Kidney (tissue), 14 donors: ENCODE results near the gene SRBD1. TPM values are rescaled to one million over a fixed set of nuclear protein-coding genes. Genes with fewer than 3 reads are reported as not detected.
A peak's percentile ranks its signal among the peaks of the same experiment; 100 is the strongest.

Experiments
- DNase-seq, 5 donors: peaks; one replicate each; pipeline ENCODE4 v3.0.0-alpha.2; 2013 to 2020
- FAIRE-seq: peaks from 2 replicates; lab custom pipeline; 2012; peaks lifted over from hg19 to GRCh38; lab: Jason Lieb, UNC
- H3K27ac ChIP-seq, 2 donors: one replicate each; pipeline ENCODE4 v1.7.0; 2013; ENCODE audit warnings: low read depth in 2 of 2, low read length in 2 of 2, inconsistent platforms in 1 of 2
- H3K27me3 ChIP-seq: one replicate; pipeline ENCODE4 v1.7.1; 2013; ENCODE audit warnings: low read length, inconsistent platforms; ENCODE audit not compliant: control insufficient read depth, insufficient read depth
- H3K36me3 ChIP-seq, 3 donors: one replicate each; pipeline versions ENCODE4 v1.7.0 to v1.7.1; 2013; ENCODE audit warnings: low read length in 3 of 3, control low read depth in 1 of 3, inconsistent platforms in 1 of 3; ENCODE audit not compliant: insufficient read depth in 3 of 3, control insufficient read depth in 2 of 3
- H3K4me1 ChIP-seq, 3 donors: one replicate each; pipeline versions ENCODE4 v1.7.0 to v1.7.1; 2013; ENCODE audit warnings: low read length in 3 of 3, inconsistent platforms in 1 of 3, low read depth in 1 of 3; ENCODE audit not compliant: control insufficient read depth in 2 of 3, insufficient read depth in 2 of 3
- H3K4me3 ChIP-seq, 3 donors: one replicate each; pipeline versions ENCODE4 v1.7.0 to v1.8.1; 2013; ENCODE audit warnings: low read length in 3 of 3, control low read depth in 1 of 3, inconsistent platforms in 1 of 3
- H3K9ac ChIP-seq, 3 donors: one replicate each; pipeline versions ENCODE4 v1.7.0 to v1.7.1; 2013; ENCODE audit warnings: low read length in 3 of 3, control low read depth in 1 of 3, inconsistent platforms in 1 of 3
- H3K9me3 ChIP-seq, 3 donors: one replicate each; pipeline versions ENCODE4 v1.7.0 to v1.7.1; 2013; ENCODE audit warnings: low read length in 3 of 3, control low read depth in 1 of 3, inconsistent platforms in 1 of 3; ENCODE audit not compliant: control insufficient read depth in 2 of 3, insufficient read depth in 1 of 3
- intact Hi-C: fragments of 100-400 bp; cut with DNase I; formaldehyde crosslinking; loops from one replicate; pipeline ENCODE4 v1.11.1; 2022
- polyA plus RNA-seq: library from polyadenylated mRNA; stranded (reverse); fragments of 350-450 nt; fragmentation: Illumina TruSeq; extraction: RNeasy Lipid Tissue Mini Kit (QIAGEN cat#74804); gene quantifications from one replicate; pipeline ENCODE4 v1.2.3, GENCODE V29; 2014; ENCODE audit warnings: low read depth, low replicate concordance; ENCODE audit not compliant: insufficient read depth
- total RNA-seq: library from RNA; stranded (reverse); fragmentation: NEBNext Ultra II Directional; extraction: Animal tissue kit (Norgen Biotek cat#: 25700); gene quantifications from one replicate; pipeline ENCODE4 v1.2.1, GENCODE V29; 2021
- TF ChIP-seq, protein P1 (sequence below): IDR thresholded peaks from 3 replicates; pipeline ENCODE4 v1.5.1; 2012; ENCODE audit warnings: mild to moderate bottlenecking, moderate library complexity, borderline replicate concordance; ENCODE audit not compliant: insufficient read depth; ENCODE audit errors: extremely low read depth
- donor health status: control.
- donor health status: control.
- donor health status: control.
- donor health status: control.
- donor health status: control.
- donor health status: DM: yes; HTN: yes; CAD: no.
- donor health status: Normal renal cell carcinoma (clear cell type).

Gene SRBD1
- total and polyA plus RNA-seq, 2 donors from 2014 or later: 5.4 to 19.5 TPM

DNA sequence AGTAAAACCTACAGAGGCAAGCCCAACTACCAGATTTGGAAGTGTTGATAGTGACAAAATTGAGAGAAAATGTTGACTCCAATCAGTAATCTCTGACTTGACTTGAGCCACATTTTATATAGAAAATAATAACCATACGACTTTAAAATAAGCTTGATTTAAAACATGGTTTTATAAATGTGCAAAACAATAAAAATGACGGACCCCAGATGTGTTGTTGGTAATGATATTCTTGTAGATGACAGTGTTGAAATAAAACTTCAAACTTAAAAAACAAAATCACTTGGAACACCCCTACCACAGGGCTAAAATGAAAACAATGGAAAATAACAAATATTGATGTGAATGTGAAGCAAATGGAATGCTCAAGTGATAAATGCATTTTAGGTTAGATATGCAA is 188.1 kb downstream of the SRBD1 start:
- H3K27me3 ChIP-seq: no peaks in the 10 kb centered on the region
- no peak overlapping the region for H3K9ac ChIP-seq
- no peak overlapping the region for H3K27ac ChIP-seq
- H3K4me1 ChIP-seq: no peaks in the 10 kb centered on the region
- no peaks in the 10 kb centered on the region for H3K9me3 ChIP-seq
- peaks cover 0 to 4% (median 0%) of the 10 kb centered on the region in 3 donors for H3K36me3 ChIP-seq
- intact Hi-C loops: no loop called here
- DNase-seq: peak in 2 of 5 donors; percentile 25 to 67
- TF ChIP-seq, protein P1, sequence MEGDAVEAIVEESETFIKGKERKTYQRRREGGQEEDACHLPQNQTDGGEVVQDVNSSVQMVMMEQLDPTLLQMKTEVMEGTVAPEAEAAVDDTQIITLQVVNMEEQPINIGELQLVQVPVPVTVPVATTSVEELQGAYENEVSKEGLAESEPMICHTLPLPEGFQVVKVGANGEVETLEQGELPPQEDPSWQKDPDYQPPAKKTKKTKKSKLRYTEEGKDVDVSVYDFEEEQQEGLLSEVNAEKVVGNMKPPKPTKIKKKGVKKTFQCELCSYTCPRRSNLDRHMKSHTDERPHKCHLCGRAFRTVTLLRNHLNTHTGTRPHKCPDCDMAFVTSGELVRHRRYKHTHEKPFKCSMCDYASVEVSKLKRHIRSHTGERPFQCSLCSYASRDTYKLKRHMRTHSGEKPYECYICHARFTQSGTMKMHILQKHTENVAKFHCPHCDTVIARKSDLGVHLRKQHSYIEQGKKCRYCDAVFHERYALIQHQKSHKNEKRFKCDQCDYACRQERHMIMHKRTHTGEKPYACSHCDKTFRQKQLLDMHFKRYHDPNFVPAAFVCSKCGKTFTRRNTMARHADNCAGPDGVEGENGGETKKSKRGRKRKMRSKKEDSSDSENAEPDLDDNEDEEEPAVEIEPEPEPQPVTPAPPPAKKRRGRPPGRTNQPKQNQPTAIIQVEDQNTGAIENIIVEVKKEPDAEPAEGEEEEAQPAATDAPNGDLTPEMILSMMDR: no peak
- no peak overlapping the region for H3K4me3 ChIP-seq
- no peak for FAIRE-seq

DNA sequence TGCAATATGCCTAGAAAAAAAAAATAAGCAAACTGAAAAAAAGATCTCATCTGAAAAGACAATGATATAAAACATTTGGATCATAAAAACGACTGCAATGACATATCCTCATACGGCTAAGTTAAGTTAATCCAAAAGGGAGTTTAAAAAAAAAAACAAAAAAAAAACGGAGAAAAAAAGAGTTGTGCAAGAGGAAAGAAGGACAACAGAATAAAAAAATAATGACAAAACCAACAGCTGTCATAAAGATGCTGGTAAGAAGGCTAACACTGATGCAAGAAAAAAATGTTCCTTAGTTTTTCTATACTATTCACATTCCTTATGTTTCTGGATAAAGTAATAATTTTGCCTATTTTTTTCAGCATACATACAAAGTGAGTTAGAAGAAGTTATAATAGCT is 192.5 kb downstream of the SRBD1 start:
- Histone ChIP-seq H3K9me3 (peaks cover 0 to 1% (median 0%) of the 10 kb centered on the region in 3 donors), H3K36me3 (peaks cover 0 to 8% (median 0%) of the 10 kb centered on the region in 3 donors), H3K4me3 (no peak overlapping the region), H3K4me1 (no peaks in the 10 kb centered on the region), H3K27ac (no peak overlapping the region), H3K27me3 (no peaks in the 10 kb centered on the region), H3K9ac (no peak overlapping the region)
- no peak for FAIRE-seq
- no peak for DNase-seq
- TF ChIP-seq, protein P1: no peak
- intact Hi-C loops: no loop called here

DNA sequence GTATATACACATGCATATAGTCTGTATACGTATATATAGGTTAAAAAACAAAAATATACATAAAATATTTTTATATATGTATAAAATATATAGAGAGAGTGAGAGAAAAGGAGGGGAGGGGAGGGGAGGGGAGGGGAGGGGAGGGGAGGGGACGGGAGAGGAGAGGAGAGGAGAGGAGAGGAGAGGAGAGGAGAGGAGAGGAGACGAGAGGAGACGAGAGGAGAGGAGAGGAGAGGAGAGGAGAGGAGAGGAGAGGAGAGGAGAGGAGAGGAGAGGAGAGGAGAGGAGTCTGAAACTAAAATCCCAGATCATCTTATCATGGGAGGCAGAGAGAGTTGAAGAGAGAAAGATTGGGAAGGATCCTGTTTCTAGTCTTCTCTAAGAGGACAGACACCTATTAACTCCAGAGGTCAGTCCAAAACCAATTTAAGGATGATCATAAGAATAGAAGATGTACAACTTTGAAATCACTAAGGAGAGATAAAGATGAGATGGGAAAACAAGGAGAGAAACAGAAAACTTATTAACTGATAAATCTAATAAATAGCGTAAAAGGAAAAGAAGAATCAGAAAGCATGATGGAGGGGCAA is 195.4 kb downstream of the SRBD1 start:
- Histone ChIP-seq H3K27me3 (no peaks in the 10 kb centered on the region), H3K9ac (no peak overlapping the region), H3K36me3 (peaks cover 0 to 9% (median 0%) of the 10 kb centered on the region in 3 donors), H3K4me3 (no peak overlapping the region), H3K27ac (no peak overlapping the region), H3K4me1 (peaks cover 0 to 2% (median 0%) of the 10 kb centered on the region in 3 donors), H3K9me3 (peaks cover 0 to 1% (median 0%) of the 10 kb centered on the region in 3 donors)
- TF ChIP-seq, protein P1: no peak
- intact Hi-C loops: no loop called here
- no peak for DNase-seq
- FAIRE-seq: no peak
